GM10266 (cell line): ENCODE data around the gene SOST.
"Not testable (repeated sequence)": the region's sequence is repeated elsewhere in the genome, so short reads cannot be mapped to it uniquely, and the experiment has no call there.

ENCODE experiments used
- DNase-seq: peaks from one replicate; pipeline ENCODE4 v3.0.0; 2012; ENCODE audit errors: extremely low spot score
- TF ChIP-seq, protein P1 (sequence below): IDR thresholded peaks from 2 replicates; pipeline ENCODE4 v1.5.1; 2012; ENCODE audit warnings: mild to moderate bottlenecking, low read depth; ENCODE audit not compliant: control insufficient read depth, insufficient read depth; ENCODE audit errors: missing control alignments

The SOST gene

GRCh38 chr17:43758497-43759174 lies at the start of gene SOST:
Gene SOST (minus strand): TSS chr17:43758791. CDS start chr17:43758741, 50 bp downstream.
- TF ChIP-seq, protein P1, sequence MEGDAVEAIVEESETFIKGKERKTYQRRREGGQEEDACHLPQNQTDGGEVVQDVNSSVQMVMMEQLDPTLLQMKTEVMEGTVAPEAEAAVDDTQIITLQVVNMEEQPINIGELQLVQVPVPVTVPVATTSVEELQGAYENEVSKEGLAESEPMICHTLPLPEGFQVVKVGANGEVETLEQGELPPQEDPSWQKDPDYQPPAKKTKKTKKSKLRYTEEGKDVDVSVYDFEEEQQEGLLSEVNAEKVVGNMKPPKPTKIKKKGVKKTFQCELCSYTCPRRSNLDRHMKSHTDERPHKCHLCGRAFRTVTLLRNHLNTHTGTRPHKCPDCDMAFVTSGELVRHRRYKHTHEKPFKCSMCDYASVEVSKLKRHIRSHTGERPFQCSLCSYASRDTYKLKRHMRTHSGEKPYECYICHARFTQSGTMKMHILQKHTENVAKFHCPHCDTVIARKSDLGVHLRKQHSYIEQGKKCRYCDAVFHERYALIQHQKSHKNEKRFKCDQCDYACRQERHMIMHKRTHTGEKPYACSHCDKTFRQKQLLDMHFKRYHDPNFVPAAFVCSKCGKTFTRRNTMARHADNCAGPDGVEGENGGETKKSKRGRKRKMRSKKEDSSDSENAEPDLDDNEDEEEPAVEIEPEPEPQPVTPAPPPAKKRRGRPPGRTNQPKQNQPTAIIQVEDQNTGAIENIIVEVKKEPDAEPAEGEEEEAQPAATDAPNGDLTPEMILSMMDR, result no peak
- no peak for DNase-seq

DNA sequence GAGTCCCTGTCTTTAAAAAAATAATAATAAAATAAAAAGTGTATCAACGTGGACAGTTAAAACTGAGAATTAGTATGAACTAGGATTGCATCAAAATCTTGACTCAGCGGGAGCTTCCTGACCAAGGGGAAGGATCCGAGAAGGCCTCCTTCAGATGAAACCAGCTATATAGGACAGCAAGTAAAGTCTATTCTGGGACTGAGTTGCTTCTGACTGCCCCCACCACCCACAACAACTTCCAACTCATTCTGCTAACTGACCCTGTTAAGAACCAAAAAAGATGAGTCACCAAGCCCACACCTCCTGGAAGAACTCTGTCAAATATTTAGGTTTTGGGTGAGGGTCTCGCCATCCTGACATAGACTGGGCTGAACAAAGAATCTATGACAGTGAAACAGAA lies 49.5 kb upstream of the SOST start:
- no peak for DNase-seq
- TF ChIP-seq, protein P1, result no peak

- DNase-seq, result no peak
- TF ChIP-seq, protein P1, result no peak
Measured at GRCh38 chr17:43805117-43805516, 46.5 kb upstream of the SOST start.

GRCh38 chr17:43803758-43804157 lies 45.2 kb upstream of the SOST start:
- TF ChIP-seq, protein P1, result no peak
- no peak for DNase-seq

DNA sequence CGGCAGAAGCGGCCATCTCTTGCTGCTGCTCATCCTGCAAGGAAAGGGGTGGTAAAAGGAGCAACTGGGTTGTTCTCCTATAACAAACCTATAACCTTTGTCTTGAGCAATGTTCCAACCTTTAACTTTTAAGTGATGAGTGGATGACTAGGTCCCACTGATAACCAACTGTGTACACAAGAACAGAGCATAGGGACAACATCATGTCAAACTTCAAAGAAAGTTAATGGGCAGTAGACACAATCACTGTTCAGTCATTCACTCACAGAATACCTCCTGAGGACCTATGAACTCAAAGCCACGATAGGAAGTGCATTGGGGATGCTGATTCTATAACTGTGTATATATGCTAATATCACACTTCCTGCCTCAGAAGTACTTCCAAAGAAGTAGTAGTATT lies 43.3 kb upstream of the SOST start:
- TF ChIP-seq, protein P1, result no peak
- DNase-seq, result no peak

DNA sequence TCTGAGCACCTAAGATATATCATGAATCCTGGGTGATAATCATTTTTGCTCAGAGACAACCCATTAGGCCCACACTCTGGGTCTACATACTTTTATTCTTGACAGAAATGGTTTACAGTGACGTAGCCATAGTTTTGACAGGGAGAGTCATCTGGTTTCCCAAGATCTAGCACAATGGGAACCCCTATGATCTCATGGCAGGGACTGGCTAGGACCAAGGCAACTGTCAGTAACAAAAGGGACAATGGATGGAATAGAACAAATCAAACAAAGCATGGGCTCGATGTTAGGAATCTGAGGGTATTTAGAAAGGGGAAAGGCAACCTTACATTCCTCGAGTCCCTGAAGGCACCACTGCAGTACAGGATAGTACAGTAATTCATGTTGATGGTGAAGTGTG lies 42.1 kb upstream of the SOST start:
- no peak for DNase-seq
- TF ChIP-seq, protein P1, result no peak

GRCh38 chr17:43799047-43799446 lies 40.5 kb upstream of the SOST start:
- DNase-seq, result no peak

GRCh38 chr17:43798024-43798423 lies 39.4 kb upstream of the SOST start:
- DNase-seq, result not testable (repeated sequence)

More at GRCh38 chr17:43799047-43799446, 40.5 kb upstream of the SOST start:
- TF ChIP-seq, protein P1, result no peak

GRCh38 chr17:43792668-43793067 lies 34.1 kb upstream of the SOST start:
- not testable (repeated sequence) for DNase-seq
